D721Med (cell line): ENCODE measurements around the gene TRMT61A.

Experiments
- DNase-seq: peaks from one replicate; pipeline ENCODE4 v3.0.0; 2011; ENCODE audit warnings: low spot score; ENCODE audit not compliant: insufficient read length
- FAIRE-seq: peaks from 2 replicates; lab custom pipeline; 2011; peaks lifted over from hg19 to GRCh38; lab: Jason Lieb, UNC
- TF ChIP-seq, protein P1 (sequence below): IDR thresholded peaks from 2 replicates; pipeline ENCODE4 v1.5.1; 2012; ENCODE audit warnings: mild to moderate bottlenecking, control low read depth; ENCODE audit not compliant: insufficient read depth; ENCODE audit errors: missing control alignments

The TRMT61A gene

DNA sequence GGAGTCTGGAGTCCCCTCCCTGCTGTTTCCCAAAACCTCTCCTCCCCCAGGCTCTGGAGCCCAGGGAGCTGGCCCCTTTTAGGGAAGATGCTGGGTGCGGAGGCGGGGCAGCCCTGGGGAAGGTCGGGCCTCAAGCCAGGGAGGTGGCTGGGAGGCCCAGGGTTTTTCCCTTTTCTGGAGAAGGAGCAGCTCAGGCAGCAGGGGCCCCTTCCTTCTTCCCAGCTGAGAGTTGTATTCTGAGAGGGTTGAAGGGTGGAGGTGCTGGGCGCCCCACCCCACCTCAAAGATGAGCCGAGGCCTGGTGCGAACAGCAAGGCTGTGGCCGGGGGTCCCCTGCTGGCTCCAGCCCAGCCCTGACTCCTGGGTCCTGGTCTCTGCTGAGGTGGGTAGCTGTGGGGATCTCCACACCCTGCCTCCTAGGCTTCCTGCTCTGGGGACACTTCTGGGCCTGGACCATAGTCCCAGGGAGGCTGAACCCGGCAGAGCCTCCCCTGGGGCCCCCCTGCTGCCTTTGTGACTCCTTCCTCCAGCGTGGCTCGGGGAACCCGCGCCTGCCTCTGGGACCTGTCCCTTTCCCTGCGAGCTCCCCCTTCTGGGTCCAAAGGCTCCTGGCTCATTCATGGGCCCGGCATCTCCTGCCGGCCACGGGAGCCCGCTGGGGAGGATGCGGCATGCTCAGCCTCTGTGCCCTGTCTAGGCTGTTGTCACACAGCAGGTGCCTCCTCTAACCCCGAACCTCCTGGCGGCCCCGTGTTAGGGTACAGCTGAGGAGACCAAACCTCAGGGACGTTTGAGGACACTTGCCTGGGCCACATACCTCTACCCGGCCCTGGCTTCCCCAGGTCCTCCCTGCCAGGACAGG lies 4.4 kb downstream of the TRMT61A start:
- no peak for DNase-seq
- FAIRE-seq = no peak
- TF ChIP-seq, protein P1, sequence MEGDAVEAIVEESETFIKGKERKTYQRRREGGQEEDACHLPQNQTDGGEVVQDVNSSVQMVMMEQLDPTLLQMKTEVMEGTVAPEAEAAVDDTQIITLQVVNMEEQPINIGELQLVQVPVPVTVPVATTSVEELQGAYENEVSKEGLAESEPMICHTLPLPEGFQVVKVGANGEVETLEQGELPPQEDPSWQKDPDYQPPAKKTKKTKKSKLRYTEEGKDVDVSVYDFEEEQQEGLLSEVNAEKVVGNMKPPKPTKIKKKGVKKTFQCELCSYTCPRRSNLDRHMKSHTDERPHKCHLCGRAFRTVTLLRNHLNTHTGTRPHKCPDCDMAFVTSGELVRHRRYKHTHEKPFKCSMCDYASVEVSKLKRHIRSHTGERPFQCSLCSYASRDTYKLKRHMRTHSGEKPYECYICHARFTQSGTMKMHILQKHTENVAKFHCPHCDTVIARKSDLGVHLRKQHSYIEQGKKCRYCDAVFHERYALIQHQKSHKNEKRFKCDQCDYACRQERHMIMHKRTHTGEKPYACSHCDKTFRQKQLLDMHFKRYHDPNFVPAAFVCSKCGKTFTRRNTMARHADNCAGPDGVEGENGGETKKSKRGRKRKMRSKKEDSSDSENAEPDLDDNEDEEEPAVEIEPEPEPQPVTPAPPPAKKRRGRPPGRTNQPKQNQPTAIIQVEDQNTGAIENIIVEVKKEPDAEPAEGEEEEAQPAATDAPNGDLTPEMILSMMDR = no peak

DNA sequence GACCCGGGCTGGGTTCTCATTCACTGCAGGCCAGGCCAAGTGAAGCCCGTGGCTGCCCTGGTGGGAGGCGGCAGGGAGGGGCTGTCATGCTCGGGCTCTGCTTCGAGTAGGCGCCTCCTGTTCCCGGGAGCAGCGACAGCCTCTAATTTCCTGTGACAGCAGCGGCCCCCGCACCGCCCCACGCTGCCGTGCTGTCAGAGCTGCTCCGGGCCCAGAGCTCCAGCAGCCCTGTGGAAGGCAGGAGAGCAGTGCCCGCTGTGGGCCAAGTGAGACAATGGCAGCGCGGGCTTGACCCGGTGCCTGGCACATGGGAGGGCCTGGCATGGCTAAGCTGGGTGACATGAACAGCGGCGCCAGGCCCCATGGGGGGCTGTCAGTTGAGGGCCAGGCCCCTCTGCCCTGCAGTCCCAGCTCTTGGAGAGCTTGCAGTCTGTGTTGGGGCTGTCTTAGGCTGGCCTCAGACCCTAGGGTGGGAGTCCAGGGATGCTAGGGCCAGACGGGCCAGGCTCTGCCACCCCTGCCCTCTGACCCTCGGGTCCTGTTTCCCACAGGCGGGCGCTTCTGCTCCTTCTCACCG lies 5.1 kb downstream of the TRMT61A start:
- TF ChIP-seq, protein P1 = no peak
- DNase-seq (no peak), FAIRE-seq (no peak)

DNA sequence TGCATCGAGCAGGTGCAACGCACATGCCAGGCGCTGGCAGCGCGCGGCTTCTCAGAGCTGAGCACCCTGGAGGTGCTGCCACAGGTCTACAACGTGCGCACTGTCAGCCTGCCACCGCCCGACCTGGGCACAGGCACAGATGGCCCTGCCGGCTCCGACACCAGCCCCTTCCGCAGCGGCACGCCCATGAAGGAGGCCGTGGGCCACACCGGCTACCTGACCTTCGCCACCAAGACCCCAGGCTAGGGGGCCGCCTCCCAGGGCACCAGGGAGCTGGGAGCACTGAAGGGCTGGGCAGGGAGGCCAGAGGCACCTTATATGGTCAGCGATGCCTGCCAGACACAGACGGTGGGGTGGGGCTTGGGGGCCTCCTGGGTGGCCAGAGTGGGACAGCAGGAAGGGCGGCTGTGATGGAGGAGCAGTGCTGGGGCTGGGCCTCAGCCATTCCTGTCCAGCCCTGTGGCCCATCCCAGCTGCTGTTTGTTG lies 5.6 kb downstream of the TRMT61A start:
- no peak for FAIRE-seq
- TF ChIP-seq, protein P1 = no peak

DNA sequence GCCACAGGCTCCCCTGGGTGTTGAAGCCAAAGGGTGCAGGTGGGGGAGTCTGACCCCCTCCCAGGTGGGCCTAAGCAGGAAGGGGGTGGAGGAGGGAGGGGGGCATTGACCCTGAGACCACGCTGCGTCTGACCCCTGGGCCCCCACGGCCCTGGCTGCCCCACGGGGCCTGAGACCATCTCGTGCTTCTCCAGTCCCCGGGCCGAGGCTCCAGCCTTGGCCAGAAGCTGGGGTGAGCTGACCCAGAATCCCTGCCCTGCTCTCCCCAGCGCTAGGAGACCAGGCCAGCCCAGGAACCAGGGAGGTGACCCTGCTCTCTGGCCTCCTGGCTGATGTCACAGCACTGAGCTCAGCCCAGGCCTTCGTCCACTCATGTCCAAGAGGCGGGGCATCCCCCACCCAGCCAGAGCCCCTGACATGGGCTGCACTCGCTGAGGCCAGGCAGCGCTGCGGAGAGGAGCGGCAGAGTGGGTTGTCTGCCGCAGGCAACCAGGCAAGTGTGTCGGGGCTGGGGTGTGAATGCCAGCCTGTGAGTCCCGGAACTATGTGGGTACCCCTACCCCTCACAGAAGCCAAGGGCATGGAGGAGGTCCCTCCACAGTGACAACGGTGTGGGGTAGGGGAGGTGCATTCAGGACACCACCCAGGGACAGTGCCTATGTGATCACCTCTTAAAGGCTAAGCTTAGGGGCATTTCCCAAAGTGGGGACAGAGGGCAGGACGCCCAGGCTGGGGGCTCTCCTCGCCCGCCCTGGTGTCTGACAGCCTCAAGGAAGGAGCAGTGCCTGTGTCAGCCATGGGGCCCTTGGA lies 6.3 kb downstream of the TRMT61A start:
- no peak for DNase-seq
- TF ChIP-seq, protein P1 = no peak
- FAIRE-seq = no peak

More for the DNA sequence above, 5.6 kb downstream of the TRMT61A start:
- no peak for DNase-seq

DNA sequence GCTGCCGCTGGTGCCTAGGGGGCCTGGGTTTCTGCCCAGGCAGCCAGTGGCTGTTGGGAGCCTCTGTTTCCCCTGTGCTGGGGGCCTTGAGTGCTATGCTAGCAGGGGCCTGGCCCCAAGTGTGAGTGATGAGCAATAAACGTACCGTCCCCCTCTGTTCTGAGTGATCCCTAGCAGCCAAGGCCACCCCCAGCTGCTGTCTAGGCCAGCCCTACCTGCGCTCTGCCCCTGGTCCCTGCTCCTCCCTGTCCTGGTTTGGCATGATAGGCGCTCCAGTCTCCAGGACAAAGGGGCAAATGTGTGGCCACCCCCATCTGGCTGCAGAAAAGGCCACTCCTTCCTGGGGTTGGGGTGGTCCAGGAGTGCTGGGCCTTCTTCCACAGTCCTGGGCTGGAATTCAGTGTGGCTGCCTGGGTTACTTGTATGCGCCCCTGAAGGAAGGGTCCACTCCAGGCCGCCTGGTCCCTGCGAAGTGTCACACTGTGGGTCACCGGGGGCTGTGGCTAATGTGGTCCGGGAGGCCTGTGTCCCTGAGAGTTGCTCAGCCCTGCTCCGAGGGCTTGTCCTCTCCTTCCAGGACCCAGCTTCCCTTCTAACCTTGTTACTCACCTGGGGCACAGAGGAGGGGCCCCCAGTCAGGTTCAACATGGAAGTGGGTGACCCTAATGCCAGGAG lies 7.0 kb downstream of the TRMT61A start:
- FAIRE-seq = no peak
- TF ChIP-seq, protein P1 = no peak
- no peak for DNase-seq

DNA sequence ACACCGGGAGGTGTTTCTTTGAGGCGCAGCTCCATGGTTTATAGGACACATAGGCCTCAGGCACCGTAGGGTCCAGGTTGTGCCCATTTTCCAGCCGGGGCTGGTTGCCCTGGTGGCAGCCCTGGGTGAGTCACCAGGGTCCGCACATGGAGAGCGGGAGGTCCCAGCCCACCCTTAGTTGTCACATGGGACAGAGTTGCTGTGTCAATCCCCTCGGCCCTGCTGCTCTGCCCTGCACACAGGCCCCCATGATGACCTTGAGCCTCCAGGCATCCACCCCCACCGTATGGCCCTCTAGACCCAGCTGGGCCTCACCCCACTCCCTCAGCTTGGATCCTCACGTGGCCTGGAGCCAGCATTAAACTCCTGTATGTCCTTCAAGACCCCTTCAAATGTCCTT lies 7.7 kb downstream of the TRMT61A start:
- TF ChIP-seq, protein P1 = no peak
- FAIRE-seq (no peak), DNase-seq (no peak)
